WTC11 (cell line): ENCODE data around the gene TCF3. TPM values are rescaled to one million over a fixed set of nuclear protein-coding genes. Genes with fewer than 3 reads are reported as not detected.

Experiments
- total RNA-seq: library from RNA; stranded (reverse); gene quantifications from 3 replicates; pipeline ENCODE4 v1.2.3, GENCODE V29; 2021

Gene TCF3
- total RNA-seq, 1 experiment from 2014 or later: 324 TPM

Other genes starting within 250 kb of the TCF3 start
- 338 to 360 TPM (median 339 TPM) in 3 replicates for gene DAZAP1, start 245.0 kb downstream of the TCF3 start, total RNA-seq
- gene RPS15, start 214.2 kb downstream of the TCF3 start, total RNA-seq: 1,932 to 2,169 TPM (median 2,158 TPM) in 3 replicates
- 1.0 to 1.4 TPM (median 1.1 TPM) in 3 replicates for gene APC2, start 202.5 kb downstream of the TCF3 start, total RNA-seq
- 56.5 to 65.7 TPM (median 60.4 TPM) in 3 replicates for gene C19orf25, start 173.4 kb downstream of the TCF3 start, total RNA-seq
- gene PCSK4, start 162.3 kb downstream of the TCF3 start, total RNA-seq: 18.6 to 22.4 TPM (median 21.5 TPM) in 3 replicates
- gene REEP6, start 161.4 kb downstream of the TCF3 start, total RNA-seq: 17.0 to 19.5 TPM (median 19.1 TPM) in 3 replicates
- 0.55 to 1.9 TPM (median 1.5 TPM) in 3 replicates for gene ADAMTSL5, start 139.6 kb downstream of the TCF3 start, total RNA-seq
- 0.60 to 1.4 TPM (median 0.62 TPM) in 3 replicates for gene PLK5, start 128.5 kb downstream of the TCF3 start, total RNA-seq
- 69.5 to 80.5 TPM (median 78.2 TPM) in 3 replicates for gene MEX3D, start 84.3 kb downstream of the TCF3 start, total RNA-seq
- 90.2 to 94.8 TPM (median 93.2 TPM) in 3 replicates for gene MBD3, start 59.8 kb downstream of the TCF3 start, total RNA-seq
- 195 to 198 TPM (median 196 TPM) in 3 replicates for gene UQCR11, start 47.2 kb downstream of the TCF3 start, total RNA-seq
- gene ONECUT3, start 100.9 kb upstream of the TCF3 start, total RNA-seq: 0.04 TPM in 1 of 3 replicates, not detected in the others
- gene ATP8B3, start 159.7 kb upstream of the TCF3 start, total RNA-seq: 5.5 to 8.2 TPM (median 8.0 TPM) in 3 replicates
- gene REXO1, start 195.9 kb upstream of the TCF3 start, total RNA-seq: 48.9 to 61.1 TPM (median 50.1 TPM) in 3 replicates
- 54.4 to 64.0 TPM (median 55.4 TPM) in 3 replicates for gene KLF16, start 211.0 kb upstream of the TCF3 start, total RNA-seq
- 55.0 to 60.7 TPM (median 57.3 TPM) in 3 replicates for gene ABHD17A, start 232.9 kb upstream of the TCF3 start, total RNA-seq